SK-N-SH (cell line): ENCODE data around the gene PARP15. TPM values are rescaled to one million over a fixed set of nuclear protein-coding genes. Genes with fewer than 3 reads are reported as not detected.

Source experiments
- CTCF ChIA-PET: fragments of 300-600, 350-600 bp; formaldehyde crosslinking; extraction: SDS; loops from one replicate; lab custom pipeline; 2021; lab: Yijun Ruan, JAX
- POLR2A ChIA-PET: fragments of 350-600 bp; sonication (Branson Sonifier 250); formaldehyde crosslinking; extraction: SDS; loops from one replicate; lab custom pipeline; 2020; ENCODE audit warnings: antibody characterized with exemption, inconsistent platforms; lab: Yijun Ruan, JAX
- DNase-seq: peaks from one replicate; pipeline ENCODE4 v3.0.0; 2012
- H2AFZ ChIP-seq: fragments of 200-600 bp; sonication (generic); 2 replicates; pipeline ENCODE4 v1.8.1; 2016; ENCODE audit warnings: antibody characterized with exemption, mild to moderate bottlenecking, low read depth
- H3F3A ChIP-seq: fragments of 200-600 bp; sonication (generic); replicated peaks from 2 replicates; pipeline ENCODE3; 2016; ENCODE audit warnings: antibody characterized with exemption, mild to moderate bottlenecking; ENCODE audit not compliant: insufficient read depth
- H3K27ac ChIP-seq, 2 experiments: fragments of 200-500 bp in 1 of 2; fragments of 200-600 bp in 1 of 2; sonication (Bioruptor generic) in 1 of 2; sonication (generic), shearing (Covaris generic) in 1 of 2; 2 replicates each; pipeline versions ENCODE4 v1.5.1 to v1.6.1; 2014 to 2016; ENCODE audit warnings: low read depth in 2 of 2, inconsistent platforms in 1 of 2, low read length in 1 of 2, mild to moderate bottlenecking in 1 of 2, mixed read lengths in 1 of 2
- H3K27me3 ChIP-seq: fragments of 200-600 bp; sonication (generic), shearing (Covaris generic); 2 replicates; pipeline ENCODE4 v1.6.1; 2016; ENCODE audit warnings: mixed run types; ENCODE audit not compliant: insufficient read depth
- H3K36me3 ChIP-seq, 2 experiments: fragments of 200-500 bp in 1 of 2; fragments of 200-600 bp in 1 of 2; sonication (Bioruptor generic) in 1 of 2; sonication (generic) in 1 of 2; replicated peaks in 1 of 2; 2 replicates each; pipeline versions ENCODE3 to v1.5.1; 2014 to 2016; ENCODE audit warnings: low read length in 1 of 2, mild to moderate bottlenecking in 1 of 2; ENCODE audit not compliant: insufficient read depth in 2 of 2, control insufficient read depth in 1 of 2
- H3K4me1 ChIP-seq, 2 experiments: fragments of 200-500 bp in 1 of 2; fragments of 200-600 bp in 1 of 2; sonication (Bioruptor generic) in 1 of 2; sonication (generic), shearing (Covaris generic) in 1 of 2; 2 replicates each; pipeline versions ENCODE4 v1.5.1 to v1.6.1; 2014 to 2016; ENCODE audit warnings: low read depth in 1 of 2, low read length in 1 of 2, mixed run types in 1 of 2; ENCODE audit not compliant: insufficient read depth in 2 of 2, control insufficient read depth in 1 of 2
- H3K4me2 ChIP-seq: fragments of 200-600 bp; sonication (generic), shearing (Covaris generic); 2 replicates; pipeline ENCODE4 v1.6.1; 2017; ENCODE audit warnings: mixed run types
- H3K4me3 ChIP-seq, 2 experiments: fragments of 200-500 bp in 1 of 2; fragments of 200-600 bp in 1 of 2; sonication (Bioruptor generic) in 1 of 2; sonication (generic), shearing (Covaris generic) in 1 of 2; 2 replicates each; pipeline versions ENCODE4 v1.5.1 to v1.8.1; 2014 to 2016; ENCODE audit warnings: low read depth in 2 of 2, inconsistent platforms in 1 of 2, low read length in 1 of 2, mild to moderate bottlenecking in 1 of 2, mixed read lengths in 1 of 2, moderate library complexity in 1 of 2
- H3K79me2 ChIP-seq: fragments of 200-600 bp; sonication (generic); 2 replicates; pipeline ENCODE4 v1.8.1; 2017; ENCODE audit warnings: mild to moderate bottlenecking; ENCODE audit not compliant: insufficient read depth
- H3K9ac ChIP-seq: fragments of 200-600 bp; sonication (generic); 2 replicates; pipeline ENCODE4 v1.6.1; 2017; ENCODE audit warnings: mixed run types
- H3K9me2 ChIP-seq: fragments of 200-600 bp; sonication (generic); 2 replicates; pipeline ENCODE4 v1.6.1; 2017; ENCODE audit warnings: mixed run types
- H3K9me3 ChIP-seq: fragments of 200-600 bp; sonication (generic); 2 replicates; pipeline ENCODE4 v1.6.1; 2017; ENCODE audit warnings: mixed run types, mild to moderate bottlenecking, moderate library complexity
- H4K20me1 ChIP-seq: fragments of 200-600 bp; sonication (generic); 2 replicates; pipeline ENCODE4 v1.6.1; 2017; ENCODE audit warnings: mild to moderate bottlenecking, mixed run types; ENCODE audit not compliant: insufficient read depth
- EP300 ChIP-seq, 2 experiments: IDR thresholded peaks; 2 replicates each; pipeline versions ENCODE4 v1.4.0 to v1.6.1; 2012; ENCODE audit warnings: borderline replicate concordance in 1 of 2, low read depth in 1 of 2, low read length in 1 of 2
- FOXM1 ChIP-seq: IDR thresholded peaks from 2 replicates; pipeline ENCODE4 v1.4.0; 2012; ENCODE audit warnings: low read depth, mild to moderate bottlenecking
- JUND ChIP-seq: IDR thresholded peaks from 2 replicates; pipeline ENCODE4 v1.4.0; 2012
- MXI1 ChIP-seq: IDR thresholded peaks from 2 replicates; pipeline ENCODE4 v1.6.1; 2012; ENCODE audit warnings: mild to moderate bottlenecking, low read depth, low read length, improper control_type of control experiment
- NFIC ChIP-seq: IDR thresholded peaks from 2 replicates; pipeline ENCODE4 v1.4.0; 2012; ENCODE audit warnings: borderline replicate concordance
- POLR2AphosphoS5 ChIP-seq: IDR thresholded peaks from 2 replicates; pipeline ENCODE4 v1.6.1; 2012; ENCODE audit warnings: low read depth, low read length
- TCF12 ChIP-seq: IDR thresholded peaks from 2 replicates; pipeline ENCODE4 v1.4.0; 2012
- YY1 ChIP-seq: IDR thresholded peaks from 2 replicates; pipeline ENCODE4 v1.4.0; 2012; ENCODE audit warnings: low read depth, mild to moderate bottlenecking
- WGBS: methylation state at CpG from one replicate; pipeline ENCODE4 v1.1.6; 2017; ENCODE audit warnings: low lambda C conversion rate; 5-methylcytosine and 5-hydroxymethylcytosine counted together
- polyA plus RNA-seq, 3 experiments: library from polyadenylated mRNA; depleted of rRNA; stranded (reverse); fragments of >200 nt; gene quantifications; 2 replicates each; pipeline ENCODE4 v1.2.3, GENCODE V29; 2012
- TF ChIP-seq, protein P1 (sequence below): IDR thresholded peaks from 2 replicates; pipeline ENCODE4 v1.4.0; 2012; ENCODE audit warnings: low read depth
- TF ChIP-seq, protein P2 (sequence below): fragments of 200-600 bp; sonication (generic); IDR thresholded peaks from 2 replicates; pipeline ENCODE4 v1.6.1; 2017; ENCODE audit warnings: antibody characterized with exemption, mild to moderate bottlenecking, moderate library complexity
- TF ChIP-seq, protein P3 (sequence below): IDR thresholded peaks from 2 replicates; pipeline ENCODE4 v1.6.1; 2012; ENCODE audit warnings: mild to moderate bottlenecking, low read depth, low read length, moderate library complexity

The PARP15 gene
- polyA plus RNA-seq, 1 of the 3 experiments (the other 2 are of a cell fraction), result not detected

DNA sequence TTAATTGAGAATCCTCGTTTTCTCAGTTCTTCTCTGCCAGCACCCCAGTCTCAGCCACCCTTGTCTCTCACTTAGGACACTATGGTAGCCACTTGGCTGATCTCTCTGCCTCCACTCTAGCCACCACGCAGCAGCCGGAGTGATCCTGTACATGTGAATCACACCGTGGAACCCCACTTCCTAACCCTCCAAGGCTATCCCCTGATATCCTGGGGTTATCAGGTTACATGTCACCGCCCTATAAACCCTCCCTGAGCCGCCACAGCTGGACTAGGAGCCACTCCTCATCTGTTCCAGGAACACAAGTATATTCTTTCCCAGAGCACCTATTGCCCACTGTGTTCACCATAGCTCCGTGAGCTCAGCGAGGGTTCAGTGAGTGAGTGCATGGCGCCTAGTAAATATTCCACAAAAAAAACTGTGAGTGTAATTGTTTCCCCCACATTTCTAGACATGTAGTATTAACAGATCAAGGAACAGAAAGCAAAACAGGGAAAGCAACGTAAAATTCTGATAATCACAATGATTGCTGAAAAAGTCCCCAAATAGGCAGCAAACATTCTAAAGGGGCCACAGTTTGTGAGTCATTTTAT lies 102.5 kb downstream of the PARP15 start:
- TF ChIP-seq, protein P1, sequence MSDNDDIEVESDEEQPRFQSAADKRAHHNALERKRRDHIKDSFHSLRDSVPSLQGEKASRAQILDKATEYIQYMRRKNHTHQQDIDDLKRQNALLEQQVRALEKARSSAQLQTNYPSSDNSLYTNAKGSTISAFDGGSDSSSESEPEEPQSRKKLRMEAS, result no peak
- TF ChIP-seq MXI1, result no peak
- Histone ChIP-seq H3K9ac (peak overlapping the region; percentile 88), H3K79me2 (peaks cover 4% of the 10 kb centered on the region; the same call in 1 of the 2 replicates), H3F3A (peaks cover 20% of the 10 kb centered on the region), H3K9me3 (no peaks in the 10 kb centered on the region), H4K20me1 (no peaks in the 10 kb centered on the region), H3K9me2 (no peaks in the 10 kb centered on the region), H2AFZ (peak overlapping the region; percentile 99), H3K27ac (peak overlapping the region in 1 of 2 experiments; percentile 64; a peak in 2 of 4 replicates), H3K4me2 (peak overlapping the region; percentile 88), H3K36me3 (no peaks in the 10 kb centered on the region), H3K27me3 (no peaks in the 10 kb centered on the region), H3K4me1 (peaks cover 12 to 16% of the 10 kb centered on the region in 2 experiments; a peak in 3 of 4 replicates), H3K4me3 (peak overlapping the region; percentile 60 to 76)
- no peak for DNase-seq
- CTCF ChIA-PET, result interaction anchor here (0.6 to 5.8 kb wide), 29 partner anchors 8 to 1134 kb away, joined by 3 to 84 read pairs (median 5); partner anchors contain the start of genes DTX3L, FAM162A, KPNA1 and MIX23
- POLR2A ChIA-PET, result interaction anchor here (1.0 to 1.2 kb wide), 2 partner anchors 116 to 287 kb away, joined by 5 to 6 read pairs; partner anchors contain the start of genes DTX3L and PARP9
- WGBS, result 81% methylated on average over 10 of the region's 10 CpGs

DNA sequence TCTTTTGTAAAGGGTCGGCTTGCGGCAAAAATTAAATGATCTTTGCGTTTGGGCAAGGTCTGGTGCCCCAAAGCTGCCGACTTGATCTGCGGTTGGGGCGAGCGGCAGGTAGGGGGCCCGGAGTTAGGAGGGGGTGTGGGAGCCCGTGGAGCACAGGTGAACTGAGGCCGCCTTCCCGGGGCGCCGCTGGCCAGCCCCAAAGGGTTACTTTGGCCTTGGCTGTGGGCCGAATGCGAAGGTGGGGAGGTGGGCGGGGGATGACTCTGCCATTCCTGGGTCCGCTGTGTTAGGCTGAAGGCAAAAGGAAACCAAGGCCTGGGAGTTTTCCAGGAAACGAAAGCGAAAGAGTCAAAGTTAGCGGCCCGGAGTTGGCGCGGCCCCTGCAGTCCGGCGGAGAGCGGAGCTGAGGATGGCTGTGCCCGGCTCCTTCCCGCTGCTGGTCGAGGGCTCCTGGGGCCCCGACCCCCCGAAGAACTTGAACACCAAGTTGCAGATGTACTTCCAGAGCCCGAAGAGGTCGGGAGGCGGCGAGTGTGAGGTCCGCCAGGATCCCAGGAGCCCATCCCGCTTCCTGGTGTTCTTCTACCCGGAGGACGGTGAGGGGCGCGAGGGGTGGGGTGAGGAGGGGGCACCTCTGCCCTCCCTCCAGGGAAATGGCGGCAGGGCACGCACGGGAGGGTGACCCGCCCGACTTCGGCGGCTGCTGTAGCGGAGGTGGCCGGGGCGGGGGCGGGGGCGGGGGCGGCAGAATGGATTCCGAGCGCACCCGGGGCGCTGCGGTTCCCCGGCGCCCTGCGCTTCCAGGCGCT lies 103.2 kb downstream of the PARP15 start, which contains the start of gene PARP14:
TSS of gene PARP14 (plus strand) at position 365 of the 809 bp plus-strand sequence. CDS start at position 410, 45 bp downstream.
- DNase-seq, result peak; percentile 77
- Histone ChIP-seq H4K20me1 (no peaks in the 10 kb centered on the region), H3K27me3 (no peaks in the 10 kb centered on the region), H3F3A (peaks cover 20% of the 10 kb centered on the region), H2AFZ (peak within 1 kb of the TSS; percentile 99), H3K9me3 (no peaks in the 10 kb centered on the region), H3K27ac (peak within 1 kb of the TSS; percentile 58 to 64), H3K4me3 (peak within 1 kb of the TSS; percentile 60 to 76), H3K4me1 (peaks cover 12 to 16% of the 10 kb centered on the region in 2 experiments; a peak in 3 of 4 replicates), H3K9me2 (no peaks in the 10 kb centered on the region), H3K36me3 (no peaks in the 10 kb centered on the region), H3K9ac (peak within 1 kb of the TSS; percentile 88), H3K4me2 (peak within 1 kb of the TSS; percentile 88), H3K79me2 (peaks cover 4% of the 10 kb centered on the region; the same call in 1 of the 2 replicates)
- WGBS, result 33% methylated on average over 25 of the region's 63 CpGs
- CTCF ChIA-PET, result interaction anchor here (1.1 to 5.8 kb wide), 7 partner anchors 11 to 1134 kb away, joined by 4 to 84 read pairs (median 27); partner anchors contain the start of genes DTX3L and PARP9
- POLR2A ChIA-PET, result no interaction called here
- peak; percentile 36 for TF ChIP-seq POLR2AphosphoS5
- 0 out of 2 replicates have a peak, but pooled peaks have one; percentile 39 for TF ChIP-seq YY1
- no peak for TF ChIP-seq MXI1
- TF ChIP-seq EP300 (IDR thresholded peaks at IDR 0.05; ENCODE audit: borderline replicate concordance in 1 of 2, low read depth in 1 of 2, low read length in 1 of 2), result no peak
- TF ChIP-seq JUND, result no peak
- TF ChIP-seq TCF12, result no peak
- TF ChIP-seq, protein P2, sequence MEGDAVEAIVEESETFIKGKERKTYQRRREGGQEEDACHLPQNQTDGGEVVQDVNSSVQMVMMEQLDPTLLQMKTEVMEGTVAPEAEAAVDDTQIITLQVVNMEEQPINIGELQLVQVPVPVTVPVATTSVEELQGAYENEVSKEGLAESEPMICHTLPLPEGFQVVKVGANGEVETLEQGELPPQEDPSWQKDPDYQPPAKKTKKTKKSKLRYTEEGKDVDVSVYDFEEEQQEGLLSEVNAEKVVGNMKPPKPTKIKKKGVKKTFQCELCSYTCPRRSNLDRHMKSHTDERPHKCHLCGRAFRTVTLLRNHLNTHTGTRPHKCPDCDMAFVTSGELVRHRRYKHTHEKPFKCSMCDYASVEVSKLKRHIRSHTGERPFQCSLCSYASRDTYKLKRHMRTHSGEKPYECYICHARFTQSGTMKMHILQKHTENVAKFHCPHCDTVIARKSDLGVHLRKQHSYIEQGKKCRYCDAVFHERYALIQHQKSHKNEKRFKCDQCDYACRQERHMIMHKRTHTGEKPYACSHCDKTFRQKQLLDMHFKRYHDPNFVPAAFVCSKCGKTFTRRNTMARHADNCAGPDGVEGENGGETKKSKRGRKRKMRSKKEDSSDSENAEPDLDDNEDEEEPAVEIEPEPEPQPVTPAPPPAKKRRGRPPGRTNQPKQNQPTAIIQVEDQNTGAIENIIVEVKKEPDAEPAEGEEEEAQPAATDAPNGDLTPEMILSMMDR, result 0 out of 2 replicates have a peak, but pooled peaks have one; percentile 14
- TF ChIP-seq, protein P1, result 0 out of 2 replicates have a peak, but pooled peaks have one; percentile 9
- 0 out of 2 replicates have a peak, but pooled peaks have one; percentile 12 for TF ChIP-seq NFIC
- TF ChIP-seq, protein P3, sequence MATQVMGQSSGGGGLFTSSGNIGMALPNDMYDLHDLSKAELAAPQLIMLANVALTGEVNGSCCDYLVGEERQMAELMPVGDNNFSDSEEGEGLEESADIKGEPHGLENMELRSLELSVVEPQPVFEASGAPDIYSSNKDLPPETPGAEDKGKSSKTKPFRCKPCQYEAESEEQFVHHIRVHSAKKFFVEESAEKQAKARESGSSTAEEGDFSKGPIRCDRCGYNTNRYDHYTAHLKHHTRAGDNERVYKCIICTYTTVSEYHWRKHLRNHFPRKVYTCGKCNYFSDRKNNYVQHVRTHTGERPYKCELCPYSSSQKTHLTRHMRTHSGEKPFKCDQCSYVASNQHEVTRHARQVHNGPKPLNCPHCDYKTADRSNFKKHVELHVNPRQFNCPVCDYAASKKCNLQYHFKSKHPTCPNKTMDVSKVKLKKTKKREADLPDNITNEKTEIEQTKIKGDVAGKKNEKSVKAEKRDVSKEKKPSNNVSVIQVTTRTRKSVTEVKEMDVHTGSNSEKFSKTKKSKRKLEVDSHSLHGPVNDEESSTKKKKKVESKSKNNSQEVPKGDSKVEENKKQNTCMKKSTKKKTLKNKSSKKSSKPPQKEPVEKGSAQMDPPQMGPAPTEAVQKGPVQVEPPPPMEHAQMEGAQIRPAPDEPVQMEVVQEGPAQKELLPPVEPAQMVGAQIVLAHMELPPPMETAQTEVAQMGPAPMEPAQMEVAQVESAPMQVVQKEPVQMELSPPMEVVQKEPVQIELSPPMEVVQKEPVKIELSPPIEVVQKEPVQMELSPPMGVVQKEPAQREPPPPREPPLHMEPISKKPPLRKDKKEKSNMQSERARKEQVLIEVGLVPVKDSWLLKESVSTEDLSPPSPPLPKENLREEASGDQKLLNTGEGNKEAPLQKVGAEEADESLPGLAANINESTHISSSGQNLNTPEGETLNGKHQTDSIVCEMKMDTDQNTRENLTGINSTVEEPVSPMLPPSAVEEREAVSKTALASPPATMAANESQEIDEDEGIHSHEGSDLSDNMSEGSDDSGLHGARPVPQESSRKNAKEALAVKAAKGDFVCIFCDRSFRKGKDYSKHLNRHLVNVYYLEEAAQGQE, result no peak
- TF ChIP-seq FOXM1, result no peak
